Duodenal mucosa (tissue), 2 donors: ENCODE data around the gene KDM2A.

Experiments
- H3K27ac ChIP-seq: one replicate; pipeline ENCODE4 v1.7.0; 2013; ENCODE audit warnings: low read depth, low read length
- H3K27me3 ChIP-seq, 2 donors: one replicate each; pipeline ENCODE4 v1.7.0; 2013; ENCODE audit warnings: low read length in 2 of 2, control low read depth in 1 of 2; ENCODE audit not compliant: insufficient read depth in 2 of 2, control insufficient read depth in 1 of 2
- H3K36me3 ChIP-seq, 2 donors: one replicate each; pipeline ENCODE4 v1.7.0; 2013; ENCODE audit warnings: low read length in 2 of 2, control low read depth in 1 of 2; ENCODE audit not compliant: insufficient read depth in 2 of 2, control insufficient read depth in 1 of 2
- H3K4me1 ChIP-seq, 2 donors: one replicate each; pipeline ENCODE4 v1.7.0; 2013; ENCODE audit warnings: low read length in 2 of 2, control low read depth in 1 of 2; ENCODE audit not compliant: insufficient read depth in 2 of 2, control insufficient read depth in 1 of 2
- H3K4me3 ChIP-seq, 2 donors: one replicate each; pipeline ENCODE4 v1.7.0; 2013; ENCODE audit warnings: low read length in 2 of 2, low read depth in 1 of 2
- H3K9ac ChIP-seq, 2 donors: one replicate each; pipeline ENCODE4 v1.7.0; 2013; ENCODE audit warnings: low read length in 2 of 2, low read depth in 1 of 2
- H3K9me3 ChIP-seq, 2 donors: one replicate each; pipeline ENCODE4 v1.7.0; 2013; ENCODE audit warnings: low read length in 2 of 2, control low read depth in 1 of 2; ENCODE audit not compliant: control insufficient read depth in 1 of 2

The KDM2A gene

GRCh38 chr11:67090717-67091116, 28.3 kb upstream of the KDM2A start:
- Histone ChIP-seq H3K27me3 (no peaks in the 10 kb centered on the region), H3K27ac (no peak overlapping the region), H3K36me3 (no peaks in the 10 kb centered on the region)

DNA sequence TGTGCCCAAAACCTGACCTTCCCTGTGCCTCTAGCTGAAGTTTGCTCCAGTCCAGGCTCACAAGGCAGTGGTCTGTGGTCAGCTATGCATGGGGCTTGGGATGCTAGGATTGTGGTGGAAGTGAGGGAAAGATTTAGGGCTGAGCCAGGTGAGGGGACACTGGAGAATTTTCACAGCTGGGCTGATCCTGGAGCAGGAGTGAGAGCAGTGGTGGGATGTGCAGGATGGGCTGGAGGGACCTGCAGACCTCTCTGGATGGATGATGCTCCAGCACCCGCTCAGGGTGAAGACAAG, 23.9 kb upstream of the KDM2A start:
- no peaks in the 10 kb centered on the region for H3K36me3 ChIP-seq
- H3K9ac ChIP-seq, result no peak overlapping the region
- no peak overlapping the region for H3K4me3 ChIP-seq
- no peaks in the 10 kb centered on the region for H3K27me3 ChIP-seq
- H3K9me3 ChIP-seq, result no peaks in the 10 kb centered on the region
- no peak overlapping the region for H3K27ac ChIP-seq
- H3K4me1 ChIP-seq, result peaks cover 0 to 8% of the 10 kb centered on the region in 2 donors

More at GRCh38 chr11:67090717-67091116, 28.3 kb upstream of the KDM2A start:
- H3K9ac ChIP-seq, result no peak overlapping the region
- peaks cover 0 to 7% of the 10 kb centered on the region in 2 donors for H3K4me1 ChIP-seq
- H3K9me3 ChIP-seq, result no peaks in the 10 kb centered on the region
- no peak overlapping the region for H3K4me3 ChIP-seq

DNA sequence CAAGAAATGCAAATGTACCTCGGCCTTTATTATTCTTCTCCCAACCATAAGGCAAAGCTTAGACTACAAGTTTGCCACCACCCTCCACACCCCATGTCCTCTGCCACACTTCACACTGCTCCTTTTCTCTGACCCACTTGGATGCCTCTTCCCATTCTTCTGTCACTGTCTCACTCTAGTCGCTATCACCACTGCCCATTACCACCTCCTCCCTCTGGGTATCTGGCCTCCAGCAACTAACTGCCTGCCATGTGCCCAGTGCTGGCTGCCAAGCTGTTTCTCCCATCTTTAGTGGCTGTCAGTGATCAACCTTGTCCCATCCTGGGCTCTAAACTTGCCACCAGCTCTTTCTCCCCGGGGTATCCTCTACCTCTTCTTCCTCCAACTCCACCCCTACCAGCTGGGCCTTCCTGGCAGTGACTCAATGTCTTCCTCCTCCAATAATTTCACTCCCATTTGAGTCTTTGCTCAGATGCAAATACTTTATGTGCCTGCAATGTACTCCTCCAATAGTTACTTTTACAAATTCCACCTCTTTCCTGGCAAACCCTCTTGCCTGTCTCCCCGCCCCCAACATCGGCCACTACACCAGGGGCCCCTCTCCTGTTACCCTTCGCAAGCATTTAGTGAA, 20.1 kb upstream of the KDM2A start:
- no peak overlapping the region for H3K9ac ChIP-seq
- no peaks in the 10 kb centered on the region for H3K36me3 ChIP-seq
- H3K27me3 ChIP-seq, result no peaks in the 10 kb centered on the region
- H3K4me1 ChIP-seq, result peaks cover 0 to 11% of the 10 kb centered on the region in 2 donors
- H3K9me3 ChIP-seq, result no peaks in the 10 kb centered on the region
- no peak overlapping the region for H3K27ac ChIP-seq
- H3K4me3 ChIP-seq, result no peak overlapping the region

DNA sequence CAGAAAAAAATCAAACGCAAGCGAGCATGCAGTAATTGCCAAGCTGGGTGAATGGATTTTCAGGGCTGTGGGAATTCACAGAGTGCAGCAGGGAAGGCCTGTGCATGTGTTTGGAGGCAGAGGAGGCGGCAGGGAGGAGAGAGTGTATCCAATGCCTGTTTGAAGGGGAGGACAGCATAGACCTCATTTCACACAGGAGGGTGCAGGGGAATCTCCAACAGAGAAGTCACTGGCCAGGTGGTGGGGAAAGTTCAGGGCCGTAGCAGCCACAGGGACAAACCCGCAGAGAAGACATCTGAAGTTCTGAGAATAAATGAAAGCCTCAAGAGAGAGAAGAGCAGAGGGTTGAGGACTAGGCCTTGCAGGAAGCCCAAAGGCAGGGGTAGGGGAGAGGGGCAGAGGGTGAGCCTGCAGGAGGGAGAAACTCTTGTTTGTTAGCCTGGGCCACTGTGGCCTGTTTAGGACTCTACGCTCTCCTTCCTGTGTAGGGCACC, 19.2 kb upstream of the KDM2A start:
- H3K36me3 ChIP-seq, result no peaks in the 10 kb centered on the region
- no peaks in the 10 kb centered on the region for H3K9me3 ChIP-seq
- H3K27ac ChIP-seq, result no peak overlapping the region
- peaks cover 0 to 11% of the 10 kb centered on the region in 2 donors for H3K4me1 ChIP-seq
- no peak overlapping the region for H3K9ac ChIP-seq
- no peaks in the 10 kb centered on the region for H3K27me3 ChIP-seq
- no peak overlapping the region for H3K4me3 ChIP-seq

- H3K36me3 ChIP-seq, result no peaks in the 10 kb centered on the region
- no peak overlapping the region for H3K27ac ChIP-seq
- H3K27me3 ChIP-seq, result no peaks in the 10 kb centered on the region
- H3K9ac ChIP-seq, result no peak overlapping the region
- H3K9me3 ChIP-seq, result no peaks in the 10 kb centered on the region
- H3K4me1 ChIP-seq, result peaks cover 0 to 4% of the 10 kb centered on the region in 2 donors
- no peak overlapping the region for H3K4me3 ChIP-seq
Observed at GRCh38 chr11:67102664-67103063, 16.4 kb upstream of the KDM2A start.

DNA sequence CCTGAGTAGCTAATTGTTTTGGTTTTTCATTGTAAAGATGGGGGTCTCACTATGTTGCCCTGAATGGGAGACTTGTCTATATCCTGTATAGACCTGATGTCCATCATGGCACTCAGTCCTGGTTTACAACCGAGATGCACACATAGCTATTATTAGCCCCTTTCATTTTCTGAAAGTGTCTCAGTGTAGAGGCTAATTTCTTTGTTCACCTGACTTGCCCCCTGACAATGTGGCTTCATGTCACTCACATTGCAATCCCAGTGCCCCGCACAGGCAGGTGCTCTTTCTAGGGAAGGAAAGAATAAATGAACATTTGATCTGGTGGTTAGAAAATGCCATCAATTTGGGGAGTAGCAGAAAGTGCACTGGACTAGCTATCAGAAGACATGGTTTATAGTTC, 13.1 kb upstream of the KDM2A start:
- Histone ChIP-seq H3K9ac (no peak overlapping the region), H3K9me3 (no peaks in the 10 kb centered on the region), H3K27ac (no peak overlapping the region), H3K4me3 (no peak overlapping the region), H3K36me3 (no peaks in the 10 kb centered on the region), H3K4me1 (no peaks in the 10 kb centered on the region), H3K27me3 (no peaks in the 10 kb centered on the region)

- Histone ChIP-seq H3K4me1 (peaks cover 0 to 7% of the 10 kb centered on the region in 2 donors), H3K9ac (no peak overlapping the region), H3K4me3 (no peak overlapping the region), H3K27ac (no peak overlapping the region), H3K36me3 (no peaks in the 10 kb centered on the region), H3K27me3 (no peaks in the 10 kb centered on the region), H3K9me3 (no peaks in the 10 kb centered on the region)
Observed at GRCh38 chr11:67111261-67111660, 7.8 kb upstream of the KDM2A start.

- H3K4me3 ChIP-seq, result no peak overlapping the region
- H3K36me3 ChIP-seq, result no peaks in the 10 kb centered on the region
- no peaks in the 10 kb centered on the region for H3K9me3 ChIP-seq
- no peak overlapping the region for H3K27ac ChIP-seq
- H3K4me1 ChIP-seq, result peaks cover 0 to 11% of the 10 kb centered on the region in 2 donors
- no peaks in the 10 kb centered on the region for H3K27me3 ChIP-seq
- H3K9ac ChIP-seq, result peak overlapping the region in 1 of 2 donors; percentile 25
Observed at GRCh38 chr11:67113231-67113721, 5.8 kb upstream of the KDM2A start.

DNA sequence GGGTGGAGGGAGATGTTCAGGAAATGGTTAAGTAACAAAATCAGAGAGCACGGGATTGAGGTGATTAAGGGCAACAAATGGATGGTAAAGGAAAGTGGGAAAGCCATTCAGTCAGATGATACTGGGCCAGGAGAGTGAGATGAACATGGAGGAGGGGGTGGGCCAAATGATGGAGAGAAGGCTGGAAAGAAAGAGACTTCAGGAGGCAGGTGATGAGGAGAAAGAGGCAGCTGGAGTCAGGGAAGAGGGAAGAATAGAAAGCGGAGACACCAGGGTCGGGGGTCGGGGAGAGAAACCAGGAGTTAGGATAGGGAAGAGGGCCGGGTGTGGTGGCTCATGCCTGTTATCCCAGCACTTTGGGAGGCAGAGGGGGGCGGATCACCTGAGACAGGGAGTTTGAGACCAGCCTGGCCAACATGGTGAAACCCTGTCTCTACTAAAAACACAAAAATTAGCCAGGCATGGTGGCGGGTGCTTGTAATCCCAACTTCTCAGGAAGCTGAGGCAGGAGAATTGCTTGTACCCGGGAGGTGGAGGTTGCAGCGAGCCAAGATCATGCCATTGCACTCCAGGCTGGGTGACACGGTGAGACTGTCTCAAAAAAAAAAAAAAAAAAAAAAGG, 4.7 kb upstream of the KDM2A start:
- Histone ChIP-seq H3K36me3 (no peaks in the 10 kb centered on the region), H3K9ac (no peak overlapping the region), H3K27ac (no peak overlapping the region), H3K4me3 (no peak overlapping the region), H3K4me1 (peaks cover 0 to 11% of the 10 kb centered on the region in 2 donors), H3K27me3 (no peaks in the 10 kb centered on the region), H3K9me3 (no peaks in the 10 kb centered on the region)

- Histone ChIP-seq H3K4me3 (no peak overlapping the region), H3K9ac (no peak overlapping the region), H3K9me3 (no peaks in the 10 kb centered on the region), H3K36me3 (no peaks in the 10 kb centered on the region), H3K27ac (no peak overlapping the region), H3K4me1 (peaks cover 4 to 17% of the 10 kb centered on the region in 2 donors), H3K27me3 (no peaks in the 10 kb centered on the region)
Observed at GRCh38 chr11:67116758-67117105, 2.3 kb upstream of the KDM2A start.
